HG03095 (cell line): ENCODE results near the gene CTDSP2.
"Not testable (repeated sequence)": the region's sequence is repeated elsewhere in the genome, so short reads cannot be mapped to it uniquely, and the experiment has no call there.

Source experiments
- ATAC-seq: cut with Tn5 transposase; IDR thresholded peaks from one replicate; pipeline ENCODE4 v1.9.1; 2021; ENCODE audit warnings: moderate library complexity; ENCODE audit not compliant: unreplicated experiment

CTDSP2 gene

GRCh38 chr12:57853864-57854556 lies 7.5 kb upstream of the CTDSP2 start:
- no peak for ATAC-seq

DNA sequence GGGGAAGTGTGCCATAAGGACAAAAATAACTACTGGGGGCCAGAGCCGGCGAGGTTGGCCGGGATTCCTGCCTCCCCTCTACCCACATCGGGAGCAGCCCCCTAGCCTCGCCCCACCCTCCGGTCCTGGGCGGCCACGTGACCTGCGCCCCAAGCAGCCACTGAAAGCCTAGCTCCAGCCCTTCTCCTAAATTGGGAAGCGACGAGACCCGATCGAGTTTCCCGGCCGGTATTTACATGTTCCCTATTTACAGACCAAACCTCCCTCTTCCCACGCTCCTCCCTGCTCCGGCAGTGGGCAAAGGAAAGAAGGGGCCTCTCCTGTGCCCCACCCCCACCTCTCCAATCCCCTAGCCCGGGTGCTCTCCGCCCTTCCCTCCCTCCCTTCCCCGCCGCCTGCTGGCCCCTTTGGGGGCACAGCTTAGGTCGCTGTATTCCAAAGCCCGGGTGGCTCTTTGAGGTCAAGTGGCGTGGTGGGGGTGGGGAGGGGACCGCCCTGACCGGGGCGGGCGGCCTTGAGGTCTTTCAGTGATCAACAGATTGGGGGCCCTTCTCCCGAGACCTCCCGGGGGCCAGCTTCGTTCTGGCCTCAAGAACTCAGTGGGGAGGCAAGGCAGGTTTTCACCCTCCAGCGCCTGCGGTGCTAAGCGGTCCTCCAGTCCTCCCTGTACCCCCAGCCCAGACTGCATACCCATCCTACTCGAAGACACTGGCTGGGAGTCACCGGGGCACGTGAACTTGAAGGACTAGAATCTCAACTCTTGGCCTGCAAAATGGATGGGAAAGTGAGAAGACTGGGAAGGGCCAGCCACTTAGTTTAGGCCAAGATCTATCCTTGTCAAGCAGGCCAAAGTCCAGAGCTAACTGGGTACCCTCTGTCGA lies 6.3 kb upstream of the CTDSP2 start:
- no peak for ATAC-seq

GRCh38 chr12:57852200-57852599 lies 5.7 kb upstream of the CTDSP2 start:
- no peak for ATAC-seq

- ATAC-seq: no peak
Measured at GRCh38 chr12:57851552-57851951, 5.0 kb upstream of the CTDSP2 start.

- ATAC-seq: no peak
Measured at GRCh38 chr12:57850854-57851430, 4.4 kb upstream of the CTDSP2 start.

DNA sequence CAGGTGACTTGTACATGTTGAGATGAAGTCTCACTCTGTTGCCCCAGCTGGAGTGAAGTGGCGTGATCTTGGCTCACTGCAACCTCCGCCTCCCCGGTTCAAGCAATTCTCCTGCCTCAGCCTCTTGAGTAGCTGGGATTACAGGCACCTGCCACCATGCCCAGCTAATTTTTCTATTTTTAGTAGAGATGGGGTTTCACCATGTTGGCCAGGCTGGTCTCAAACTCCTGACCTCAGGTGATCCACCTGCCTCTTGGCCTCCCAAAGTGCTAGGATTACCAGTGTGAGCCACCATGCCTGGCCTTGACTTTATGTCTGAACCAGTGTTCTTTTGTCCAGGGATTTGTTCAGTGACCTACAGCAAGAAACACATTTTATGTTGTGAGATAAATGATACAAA lies 2.9 kb upstream of the CTDSP2 start:
- not testable (repeated sequence) for ATAC-seq

GRCh38 chr12:57849035-57849434 lies 2.5 kb upstream of the CTDSP2 start:
- no peak for ATAC-seq

GRCh38 chr12:57848208-57848607 lies 1.7 kb upstream of the CTDSP2 start:
- ATAC-seq: no peak

- no peak for ATAC-seq
Measured at GRCh38 chr12:57846285-57846576, 298 bp downstream of the CTDSP2 start.

GRCh38 chr12:57845478-57846284 lies 848 bp downstream of the CTDSP2 start:
- peak; percentile 27 for ATAC-seq

DNA sequence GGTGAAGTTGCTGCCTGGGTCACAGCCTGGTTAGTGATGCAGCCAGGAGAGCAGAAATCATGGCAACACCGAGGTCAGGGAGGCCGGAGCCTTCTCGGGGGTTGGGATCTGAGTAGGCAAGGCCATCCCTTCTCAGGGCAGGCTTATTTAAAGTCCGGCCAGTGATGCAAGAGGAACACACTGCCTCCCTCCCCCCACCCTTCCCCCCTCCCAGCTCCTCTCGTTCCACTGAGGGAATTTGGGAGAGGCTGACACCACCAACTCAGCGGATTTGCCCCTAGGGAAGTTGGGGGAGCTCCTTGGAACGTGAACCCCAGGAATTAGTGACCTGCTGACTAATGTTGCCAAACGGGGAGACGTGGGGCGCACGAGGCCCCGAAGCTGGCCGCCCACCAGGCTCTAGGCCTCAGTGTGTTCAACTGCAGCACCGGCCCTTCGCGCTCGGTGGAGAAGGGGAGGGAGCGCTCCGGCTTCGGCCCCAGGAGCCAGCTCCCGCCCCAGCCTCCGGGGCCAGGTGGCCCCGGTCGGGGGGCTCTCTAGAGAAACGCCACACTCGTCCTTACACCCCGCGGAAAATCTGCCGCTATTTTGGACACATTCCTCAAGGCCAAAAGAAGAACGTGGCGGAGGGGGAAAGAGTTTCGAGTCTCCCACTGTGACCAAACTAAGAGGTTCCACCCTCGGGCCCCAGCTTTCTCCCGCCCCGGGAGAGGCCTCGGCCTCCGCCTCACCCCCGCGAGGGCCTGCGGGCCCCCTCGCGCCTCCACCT lies 1.6 kb downstream of the CTDSP2 start:
- peak; percentile 10 for ATAC-seq

DNA sequence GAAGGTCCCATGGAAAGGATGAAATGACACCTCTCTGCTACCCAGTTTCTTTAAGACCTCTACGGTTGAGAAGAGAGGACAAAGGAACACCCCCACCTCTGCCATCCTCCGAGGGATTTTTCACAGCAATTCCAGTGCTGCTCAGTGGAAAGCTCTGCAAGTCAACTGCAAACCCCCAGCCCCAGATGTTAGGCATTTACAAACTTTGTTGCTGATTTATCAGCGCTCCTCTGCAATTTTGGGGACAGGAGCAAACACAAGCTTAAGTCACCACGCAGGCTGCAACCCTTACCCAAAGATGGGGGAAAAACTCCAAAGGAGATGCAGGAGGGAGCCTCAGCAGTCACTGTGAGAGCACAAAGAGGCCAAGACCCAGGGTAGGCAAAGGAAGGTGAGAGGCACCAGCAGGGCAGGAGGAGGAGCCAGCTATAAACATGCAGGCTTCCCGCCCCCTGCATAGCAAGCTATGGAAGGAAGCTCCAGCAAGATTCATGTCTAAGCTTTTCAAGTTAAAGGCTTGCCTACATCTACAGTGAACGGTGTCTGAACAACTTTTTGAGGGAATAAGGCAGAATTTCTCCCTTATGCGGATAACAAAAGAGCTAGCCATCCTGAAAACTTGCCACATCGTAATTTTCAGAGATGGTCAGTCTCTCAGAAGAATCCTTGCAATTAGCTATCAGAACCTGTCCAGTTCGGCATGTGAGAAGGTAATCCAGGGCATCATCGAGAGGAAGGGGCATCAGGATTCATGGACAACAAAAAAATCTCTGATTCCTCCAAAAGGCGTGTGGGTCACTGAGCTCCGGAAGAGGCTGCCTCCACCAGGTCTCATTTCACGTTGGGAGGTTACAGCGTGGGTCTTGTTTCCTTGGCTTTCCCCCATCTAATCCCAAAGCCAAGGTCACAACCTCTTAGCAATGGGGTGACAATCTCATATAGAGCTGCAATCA lies 3.9 kb downstream of the CTDSP2 start:
- no peak for ATAC-seq

DNA sequence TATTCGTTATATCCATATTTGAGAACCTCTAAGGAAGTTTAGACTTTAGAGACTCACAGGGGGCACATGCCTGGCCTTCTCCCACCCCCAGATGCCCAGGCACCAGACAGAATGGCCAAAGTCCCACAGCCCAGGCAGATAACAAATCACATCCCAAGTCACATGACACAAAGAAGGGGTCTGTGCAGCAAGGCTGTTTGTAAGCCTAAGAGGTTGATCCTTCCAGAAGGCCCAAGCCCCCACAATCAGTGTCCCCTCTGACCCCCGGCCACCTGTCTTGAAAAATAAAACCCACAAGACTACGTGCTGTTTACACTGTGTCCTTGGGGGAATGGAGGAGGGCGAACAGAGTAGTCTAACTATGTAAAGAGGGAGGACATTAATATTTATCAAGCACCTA lies 5.1 kb downstream of the CTDSP2 start:
- ATAC-seq: no peak

DNA sequence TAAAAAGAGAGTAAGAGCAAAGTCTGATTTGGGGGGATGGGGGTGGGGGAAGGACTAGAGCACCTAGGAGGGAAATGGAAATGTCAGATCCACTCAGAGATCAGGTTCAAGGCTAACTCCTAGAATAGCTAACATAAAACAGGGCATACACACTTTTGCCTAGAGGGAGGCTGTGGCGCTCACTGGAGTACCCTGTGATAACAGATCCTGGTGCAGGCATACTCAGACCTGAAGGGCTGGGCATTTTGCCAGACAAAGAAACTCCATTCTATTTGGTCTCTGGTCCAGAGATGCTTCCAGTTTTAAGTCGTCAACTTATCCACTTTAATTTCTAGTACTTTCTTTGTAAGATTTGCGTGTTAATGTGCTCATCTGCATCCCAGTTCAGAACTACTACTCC lies 5.8 kb downstream of the CTDSP2 start:
- ATAC-seq: no peak

DNA sequence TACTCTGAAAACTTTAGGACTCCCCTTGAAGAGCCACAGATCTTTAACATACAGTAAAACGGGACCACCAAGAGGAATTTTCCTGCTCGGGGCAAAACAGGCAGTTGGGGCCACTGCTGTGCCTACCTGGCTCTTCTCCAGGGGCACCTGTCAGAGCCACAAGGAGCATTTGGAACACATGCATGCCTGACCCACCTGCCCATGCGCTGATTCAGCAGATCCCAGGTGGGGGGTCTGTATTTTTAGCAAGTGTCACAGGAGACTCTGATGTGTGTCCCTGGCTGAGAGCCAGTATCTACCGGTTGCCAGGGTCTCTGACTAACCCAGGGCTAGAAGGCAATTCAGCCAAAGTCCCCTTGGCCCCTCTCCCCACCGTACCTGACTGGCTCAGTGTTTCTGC lies 6.5 kb downstream of the CTDSP2 start:
- ATAC-seq: no peak

DNA sequence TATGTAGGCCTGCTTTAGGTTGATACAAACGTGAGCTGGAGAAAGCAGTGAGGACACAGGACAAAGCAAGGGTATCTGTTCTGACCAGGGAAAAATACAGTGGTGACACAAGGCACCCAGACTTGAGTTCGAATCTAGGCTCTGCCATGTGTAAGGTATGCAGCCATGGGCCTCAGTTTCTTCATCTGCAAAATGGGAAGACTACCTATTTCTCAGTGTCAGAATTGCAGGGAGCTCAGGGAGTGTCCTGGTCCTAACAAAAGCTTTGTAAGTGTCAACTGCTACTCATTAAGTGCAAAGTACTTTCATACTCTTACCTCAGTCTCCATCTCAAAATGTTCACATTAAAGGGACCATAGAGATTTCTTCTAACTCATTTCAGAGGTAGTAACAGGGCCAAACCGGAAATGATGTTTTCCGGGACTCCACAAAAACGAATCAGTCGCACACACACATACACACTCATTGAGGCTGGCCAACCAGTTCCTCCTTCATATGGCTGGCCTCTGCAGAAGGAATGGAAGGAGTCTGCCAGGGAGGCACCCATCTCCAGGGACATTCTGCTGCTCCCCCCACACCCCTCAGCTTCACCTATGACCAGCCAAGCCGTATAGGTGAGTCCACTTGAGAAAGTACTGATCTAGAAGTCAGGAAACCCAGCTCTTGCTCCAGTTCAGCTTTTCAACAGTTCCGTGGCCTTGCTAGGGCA lies 7.8 kb downstream of the CTDSP2 start:
- ATAC-seq: no peak

DNA sequence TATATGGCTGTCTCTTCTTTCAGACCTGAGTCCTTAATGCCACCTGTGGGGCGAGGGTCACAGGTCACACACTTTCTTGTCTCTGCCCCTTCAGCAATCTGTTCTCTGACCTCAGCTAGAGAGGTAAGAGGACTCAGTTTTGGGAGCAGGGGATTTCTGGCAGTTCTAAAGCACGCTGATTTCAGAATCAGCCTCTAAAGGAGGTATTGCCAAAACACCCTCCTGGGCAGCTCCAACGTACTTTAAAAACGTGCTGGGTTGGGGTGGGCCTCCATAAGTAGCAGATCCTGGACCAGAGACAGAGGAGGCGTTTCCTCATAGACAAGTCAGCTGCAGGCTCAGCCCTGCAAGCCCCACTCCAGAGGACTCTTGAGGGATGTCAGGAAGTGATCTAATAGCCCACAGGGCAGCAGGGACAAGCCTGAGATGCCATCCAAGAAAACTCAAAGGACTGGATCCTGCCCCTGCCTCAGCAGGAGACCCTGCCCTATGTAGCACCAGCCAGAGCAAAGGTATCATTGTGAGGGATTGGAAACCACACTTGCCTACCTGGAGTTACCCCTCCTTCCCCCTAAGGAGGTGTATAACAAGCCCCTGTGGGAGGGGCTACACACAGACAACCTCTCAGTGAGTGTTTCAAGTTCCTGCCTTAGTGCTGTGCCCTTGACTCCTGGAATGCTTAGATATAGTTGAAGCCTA lies 8.5 kb downstream of the CTDSP2 start:
- peak; percentile 15 for ATAC-seq
